ENCODE measurements around the gene BMP6. TPM values are rescaled to one million over a fixed set of nuclear protein-coding genes. Genes with fewer than 3 reads are reported as not detected.

The BMP6 gene
- total RNA-seq, 1 donor from 2014 or later = 6.6 TPM

DNA sequence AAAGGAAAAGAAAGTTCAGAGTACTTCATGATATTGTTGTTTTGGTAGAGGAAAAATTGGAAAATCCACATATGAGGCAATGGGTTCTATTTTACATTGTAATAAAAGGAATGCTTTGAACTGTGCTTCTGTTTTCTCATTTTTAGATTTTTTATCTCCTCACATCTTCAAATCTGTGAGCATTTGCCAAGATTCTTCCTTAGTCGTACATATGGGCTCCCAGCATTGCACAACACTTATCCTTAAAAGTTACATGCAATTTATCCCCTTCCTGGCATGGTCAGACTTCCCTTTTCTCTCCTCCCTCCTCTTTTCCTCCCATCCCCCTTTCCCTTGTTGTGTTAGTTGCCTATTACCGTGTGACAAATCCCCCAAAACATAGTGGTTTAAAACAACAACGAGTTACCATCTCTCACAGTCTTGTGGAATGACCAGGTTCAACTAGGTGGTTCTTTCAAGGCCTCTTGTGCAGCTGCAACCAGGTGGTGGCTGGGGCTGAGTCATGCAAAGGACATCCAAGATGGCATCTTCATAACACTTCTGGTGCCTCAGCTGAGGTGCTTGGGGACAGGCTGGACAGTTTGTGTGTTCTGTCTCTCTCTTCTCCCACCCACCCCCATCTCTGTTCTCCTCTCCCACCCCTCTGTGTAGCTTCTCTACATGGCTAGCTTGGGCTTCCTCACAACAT lies 116.0 kb downstream of the BMP6 start:
- H3K4me3 ChIP-seq = no peak overlapping the region
- intact Hi-C loops (cut with DNase I) = no loop called here
- H3K4me1 ChIP-seq = no peaks in the 10 kb centered on the region

DNA sequence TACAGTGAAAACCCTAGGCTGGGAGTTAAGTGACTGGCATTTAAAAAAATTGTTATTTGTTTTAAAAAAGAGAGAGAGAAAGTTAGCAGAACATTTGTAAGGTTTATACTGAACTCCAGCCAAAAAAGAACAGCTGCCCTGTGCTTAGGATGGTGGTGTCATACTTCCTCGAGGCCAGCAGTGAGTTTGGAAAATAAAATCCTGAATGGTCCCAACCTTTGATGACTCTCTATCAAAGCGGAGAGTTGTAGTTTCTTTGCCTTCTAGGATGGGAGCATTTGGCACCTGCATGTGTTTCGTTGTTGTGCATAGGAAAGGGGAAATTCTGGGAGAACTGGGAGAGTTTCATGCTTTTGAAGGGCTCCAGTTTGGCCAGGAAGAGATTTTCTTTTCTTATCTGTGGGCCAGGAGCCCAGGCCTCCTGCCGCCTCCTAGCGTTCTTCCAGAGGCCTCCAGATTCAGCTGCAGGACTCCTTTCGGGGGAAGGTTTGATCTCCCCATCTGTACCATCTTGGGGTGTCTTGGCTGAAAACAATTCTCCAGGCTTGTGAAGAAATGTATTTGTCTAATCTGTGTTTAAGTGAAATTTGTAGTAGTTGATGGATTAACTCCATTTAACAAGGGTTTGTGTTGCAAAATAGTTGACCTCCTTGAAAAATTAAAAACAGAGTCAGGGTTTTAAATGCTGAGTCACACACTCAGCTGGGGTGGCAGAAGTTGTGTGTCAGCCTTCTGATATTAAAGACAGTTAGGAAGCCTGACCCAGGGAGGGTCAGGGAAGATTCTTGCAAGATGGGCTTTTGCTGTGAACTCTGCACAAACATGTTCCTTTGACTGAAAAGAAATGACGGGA lies 121.3 kb downstream of the BMP6 start:
- H3K4me3 ChIP-seq = no peak overlapping the region
- no peak overlapping the region for H3K27ac ChIP-seq
- H3K27me3 ChIP-seq (ENCODE audit: low read depth) = no peaks in the 10 kb centered on the region
- H3K4me1 ChIP-seq = no peaks in the 10 kb centered on the region
- intact Hi-C loops (cut with DNase I) = no loop called here
- H3K9me3 ChIP-seq = peaks cover 7% of the 10 kb centered on the region
- TF ChIP-seq, protein P1, sequence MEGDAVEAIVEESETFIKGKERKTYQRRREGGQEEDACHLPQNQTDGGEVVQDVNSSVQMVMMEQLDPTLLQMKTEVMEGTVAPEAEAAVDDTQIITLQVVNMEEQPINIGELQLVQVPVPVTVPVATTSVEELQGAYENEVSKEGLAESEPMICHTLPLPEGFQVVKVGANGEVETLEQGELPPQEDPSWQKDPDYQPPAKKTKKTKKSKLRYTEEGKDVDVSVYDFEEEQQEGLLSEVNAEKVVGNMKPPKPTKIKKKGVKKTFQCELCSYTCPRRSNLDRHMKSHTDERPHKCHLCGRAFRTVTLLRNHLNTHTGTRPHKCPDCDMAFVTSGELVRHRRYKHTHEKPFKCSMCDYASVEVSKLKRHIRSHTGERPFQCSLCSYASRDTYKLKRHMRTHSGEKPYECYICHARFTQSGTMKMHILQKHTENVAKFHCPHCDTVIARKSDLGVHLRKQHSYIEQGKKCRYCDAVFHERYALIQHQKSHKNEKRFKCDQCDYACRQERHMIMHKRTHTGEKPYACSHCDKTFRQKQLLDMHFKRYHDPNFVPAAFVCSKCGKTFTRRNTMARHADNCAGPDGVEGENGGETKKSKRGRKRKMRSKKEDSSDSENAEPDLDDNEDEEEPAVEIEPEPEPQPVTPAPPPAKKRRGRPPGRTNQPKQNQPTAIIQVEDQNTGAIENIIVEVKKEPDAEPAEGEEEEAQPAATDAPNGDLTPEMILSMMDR (IDR thresholded peaks at IDR 0.05) = no peak
- no peak for DNase-seq
- ATAC-seq = no peak
- H3K36me3 ChIP-seq = no peaks in the 10 kb centered on the region

More for the DNA sequence above, 116.0 kb downstream of the BMP6 start:
- no peak for ATAC-seq
- H3K27me3 ChIP-seq (ENCODE audit: low read depth) = no peaks in the 10 kb centered on the region
- H3K36me3 ChIP-seq = no peaks in the 10 kb centered on the region
- H3K27ac ChIP-seq = no peak overlapping the region
- peaks cover 4% of the 10 kb centered on the region for H3K9me3 ChIP-seq
- DNase-seq = no peak
- TF ChIP-seq, protein P1 (IDR thresholded peaks at IDR 0.05) = no peak

DNA sequence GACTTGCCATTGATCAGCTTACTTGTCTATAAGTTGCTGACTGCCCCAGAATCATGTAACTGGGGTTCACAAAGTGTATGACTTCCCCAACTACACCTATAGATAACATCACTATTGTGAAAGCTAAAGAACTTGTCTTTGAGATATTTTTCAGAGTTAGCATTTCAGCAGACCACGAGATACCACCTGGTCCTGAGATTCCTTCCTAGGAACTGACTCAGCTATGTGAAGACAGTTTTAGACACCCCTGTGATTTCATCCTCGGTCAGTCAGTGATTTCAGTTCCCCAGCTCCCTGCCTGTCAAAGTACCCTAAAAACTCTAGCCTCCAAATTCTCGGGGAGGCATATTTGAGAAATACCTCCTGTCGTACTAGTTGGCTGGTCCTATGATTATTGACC lies 122.3 kb downstream of the BMP6 start:
- Histone ChIP-seq H3K27ac (no peak overlapping the region), H3K4me3 (no peak overlapping the region), H3K4me1 (no peaks in the 10 kb centered on the region), H3K36me3 (no peaks in the 10 kb centered on the region), H3K9me3 (peaks cover 12% of the 10 kb centered on the region), H3K27me3 (ENCODE audit: low read depth) (no peaks in the 10 kb centered on the region)
- intact Hi-C loops (cut with DNase I) = no loop called here
- no peak for ATAC-seq
- DNase-seq = no peak
- TF ChIP-seq, protein P1 (IDR thresholded peaks at IDR 0.05) = no peak

DNA sequence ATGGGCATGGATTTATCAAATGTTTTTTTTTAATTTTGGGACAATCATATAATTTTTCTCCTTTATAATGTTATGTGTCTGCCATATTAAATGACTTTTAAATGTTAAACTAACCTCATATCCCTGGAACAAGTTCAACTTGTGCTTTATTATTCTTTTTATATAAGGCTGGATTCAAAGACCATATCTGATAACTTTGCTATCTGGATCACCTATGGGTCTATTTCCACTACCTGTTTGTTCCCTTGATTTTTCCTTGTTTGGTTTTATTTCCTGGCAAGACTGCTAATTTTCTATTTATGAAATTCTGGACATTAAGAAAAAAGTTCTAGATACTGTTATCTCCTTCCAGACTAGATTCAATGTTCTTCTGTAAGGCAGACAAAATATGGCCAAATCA lies 125.9 kb downstream of the BMP6 start:
- ATAC-seq (no peak), DNase-seq (no peak)
- peaks cover 12% of the 10 kb centered on the region for H3K9me3 ChIP-seq
- no peak overlapping the region for H3K4me3 ChIP-seq
- H3K4me1 ChIP-seq = no peaks in the 10 kb centered on the region
- H3K36me3 ChIP-seq = no peaks in the 10 kb centered on the region
- H3K27me3 ChIP-seq (ENCODE audit: low read depth) = no peaks in the 10 kb centered on the region
- TF ChIP-seq, protein P1 (IDR thresholded peaks at IDR 0.05) = no peak
- intact Hi-C loops (cut with DNase I) = no loop called here
- H3K27ac ChIP-seq = no peak overlapping the region

DNA sequence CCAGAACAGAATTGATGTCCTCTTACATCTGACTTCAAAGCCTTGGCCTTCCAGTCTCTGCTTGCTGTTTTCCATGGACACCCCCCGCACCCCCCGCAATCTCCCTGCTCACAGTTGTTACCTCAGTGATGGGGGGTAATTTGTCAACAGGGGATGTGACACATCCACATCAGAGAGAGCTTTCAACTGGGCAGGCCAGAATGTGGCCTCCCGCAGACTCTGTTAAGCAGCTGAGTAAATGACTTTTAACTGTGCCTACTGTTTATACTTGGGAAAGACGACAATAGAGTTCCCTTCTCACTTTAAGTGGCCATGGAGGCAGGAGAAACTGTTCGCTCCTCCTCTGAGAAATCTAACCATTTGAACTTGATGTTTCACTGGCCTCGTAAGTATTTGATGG lies 133.7 kb downstream of the BMP6 start:
- H3K9me3 ChIP-seq = no peaks in the 10 kb centered on the region
- ATAC-seq (no peak), DNase-seq (no peak)
- H3K4me1 ChIP-seq = no peaks in the 10 kb centered on the region
- TF ChIP-seq, protein P1 (IDR thresholded peaks at IDR 0.05) = no peak
- intact Hi-C loops (cut with DNase I) = no loop called here
- no peaks in the 10 kb centered on the region for H3K27me3 ChIP-seq (ENCODE audit: low read depth)
- no peaks in the 10 kb centered on the region for H3K36me3 ChIP-seq
- H3K4me3 ChIP-seq = no peak overlapping the region
- H3K27ac ChIP-seq = no peak overlapping the region
